Loucy (cell line): Measurements from ENCODE around the gene UNC5A.

Source experiments
- CTCF ChIP-seq: fragments of 200-600 bp; sonication (generic); conservative IDR thresholded peaks from 2 replicates; pipeline ENCODE4 v1.5.1; 2014; ENCODE audit warnings: mild to moderate bottlenecking, antibody characterized with exemption, low read length
- EZH2phosphoT487 ChIP-seq: fragments of 200-600 bp; IDR thresholded peaks from 2 replicates; pipeline ENCODE4 v1.6.1; 2018; ENCODE audit warnings: antibody characterized with exemption, mild to moderate bottlenecking, moderate library complexity, borderline replicate concordance

GRCh38 chr5:176780176-176781053 is 29.9 kb upstream of the UNC5A start:
- no peak for TF ChIP-seq CTCF
- TF ChIP-seq EZH2phosphoT487: no peak
